ENCODE measurements around the gene ITPA. TPM values are rescaled to one million over a fixed set of nuclear protein-coding genes. Genes with fewer than 3 reads are reported as not detected.

Gene ITPA
- total RNA-seq, 1 experiment from 2014 or later: 42.5 TPM

GRCh38 chr20:3165473-3166337, 43.6 kb upstream of the ITPA start:
- Mint-ChIP-seq H3K9me3 (ENCODE audit: low read depth, unreplicated experiment) (no peaks in the 10 kb centered on the region), H3K27me3 (ENCODE audit: unreplicated experiment) (no peaks in the 10 kb centered on the region), H3K4me3 (ENCODE audit: low read depth, unreplicated experiment) (no peak overlapping the region), H3K27ac (ENCODE audit: unreplicated experiment) (no peak overlapping the region), H3K36me3 (ENCODE audit: insufficient read depth, unreplicated experiment) (peaks cover 4% of the 10 kb centered on the region), H3K4me1 (ENCODE audit: low read depth, unreplicated experiment) (no peaks in the 10 kb centered on the region)
- CTCF ChIA-PET: no interaction called here
- intact Hi-C loops (cut with micrococcal nuclease; ENCODE audit: unreplicated experiment): no loop called here
- TF ChIP-seq CTCF (IDR thresholded peaks at IDR 0.05; ENCODE audit: unreplicated experiment): no peak
- BruUV-seq (replicated peaks): no TSS peak
- no peak for DNase-seq

- BruUV-seq (replicated peaks): no TSS peak
- no peaks in the 10 kb centered on the region for H3K9me3 Mint-ChIP-seq (ENCODE audit: low read depth, unreplicated experiment)
- no peak for TF ChIP-seq CTCF (IDR thresholded peaks at IDR 0.05; ENCODE audit: unreplicated experiment)
- CTCF ChIA-PET: interaction anchor here (0.5 kb wide), 1 partner anchor 53 kb away, joined by 4 read pairs; no protein-coding TSS in a partner anchor
- H3K36me3 Mint-ChIP-seq (ENCODE audit: insufficient read depth, unreplicated experiment): no peaks in the 10 kb centered on the region
- intact Hi-C loops (cut with micrococcal nuclease; ENCODE audit: unreplicated experiment): no loop called here
- no peak for DNase-seq
- H3K27me3 Mint-ChIP-seq (ENCODE audit: unreplicated experiment): peaks cover 1% of the 10 kb centered on the region
- H3K4me1 Mint-ChIP-seq (ENCODE audit: low read depth, unreplicated experiment): no peaks in the 10 kb centered on the region
- H3K4me3 Mint-ChIP-seq (ENCODE audit: low read depth, unreplicated experiment): no peak overlapping the region
- no peak overlapping the region for H3K27ac Mint-ChIP-seq (ENCODE audit: unreplicated experiment)
Measured at GRCh38 chr20:3166338-3166912, 42.9 kb upstream of the ITPA start.

GRCh38 chr20:3166913-3167342, 42.4 kb upstream of the ITPA start:
- no peaks in the 10 kb centered on the region for H3K9me3 Mint-ChIP-seq (ENCODE audit: low read depth, unreplicated experiment)
- DNase-seq: no peak
- BruUV-seq (replicated peaks): no TSS peak
- no peak overlapping the region for H3K4me3 Mint-ChIP-seq (ENCODE audit: low read depth, unreplicated experiment)
- no peaks in the 10 kb centered on the region for H3K36me3 Mint-ChIP-seq (ENCODE audit: insufficient read depth, unreplicated experiment)
- peaks cover 6% of the 10 kb centered on the region for H3K27me3 Mint-ChIP-seq (ENCODE audit: unreplicated experiment)
- intact Hi-C loops (cut with micrococcal nuclease; ENCODE audit: unreplicated experiment): no loop called here
- CTCF ChIA-PET: no interaction called here
- no peak overlapping the region for H3K27ac Mint-ChIP-seq (ENCODE audit: unreplicated experiment)
- TF ChIP-seq CTCF (IDR thresholded peaks at IDR 0.05; ENCODE audit: unreplicated experiment): no peak
- no peaks in the 10 kb centered on the region for H3K4me1 Mint-ChIP-seq (ENCODE audit: low read depth, unreplicated experiment)

- Mint-ChIP-seq H3K36me3 (ENCODE audit: insufficient read depth, unreplicated experiment) (peaks cover 5% of the 10 kb centered on the region), H3K4me1 (ENCODE audit: low read depth, unreplicated experiment) (no peaks in the 10 kb centered on the region), H3K27me3 (ENCODE audit: unreplicated experiment) (peaks cover 14% of the 10 kb centered on the region), H3K4me3 (ENCODE audit: low read depth, unreplicated experiment) (no peak overlapping the region), H3K9me3 (ENCODE audit: low read depth, unreplicated experiment) (no peaks in the 10 kb centered on the region), H3K27ac (ENCODE audit: unreplicated experiment) (no peak overlapping the region)
- CTCF ChIA-PET: interaction anchor here (0.7 to 1.1 kb wide), 2 partner anchors 8 to 195 kb away, joined by 3 to 8 read pairs; partner anchors contain the start of genes FASTKD5 and UBOX5
- DNase-seq: no peak
- no peak for TF ChIP-seq CTCF (IDR thresholded peaks at IDR 0.05; ENCODE audit: unreplicated experiment)
- BruUV-seq (replicated peaks): no TSS peak
- intact Hi-C loops (cut with micrococcal nuclease; ENCODE audit: unreplicated experiment): no loop called here
Measured at GRCh38 chr20:3167738-3168078, 41.6 kb upstream of the ITPA start.

Measured in Calu3 (cell line).